NK-92 (cell line): Measurements from ENCODE around the gene KCNK15.
"Not testable (repeated sequence)": the region's sequence is repeated elsewhere in the genome, so short reads cannot be mapped to it uniquely, and the experiment has no call there.

ENCODE experiments used
- DNase-seq: peaks from one replicate; lab custom pipeline; 2025; ENCODE audit not compliant: unreplicated experiment; lab: John Stamatoyannopoulos, UW

Gene KCNK15

GRCh38 chr20:44758247-44759101 lies 12.8 kb downstream of the KCNK15 start:
- no peak for DNase-seq

GRCh38 chr20:44759595-44759994 lies 13.9 kb downstream of the KCNK15 start:
- no peak for DNase-seq

- no peak for DNase-seq
Measured at GRCh38 chr20:44761423-44761822, 15.8 kb downstream of the KCNK15 start.

GRCh38 chr20:44762466-44763140 lies 16.9 kb downstream of the KCNK15 start:
- no peak for DNase-seq

- not testable (repeated sequence) for DNase-seq
Measured at GRCh38 chr20:44763798-44764197, 18.1 kb downstream of the KCNK15 start.

- DNase-seq, result no peak
Measured at GRCh38 chr20:44765091-44765490, 19.4 kb downstream of the KCNK15 start.

- no peak for DNase-seq
Measured at GRCh38 chr20:44765701-44766347, 20.2 kb downstream of the KCNK15 start.

GRCh38 chr20:44768256-44768655 lies 22.6 kb downstream of the KCNK15 start:
- DNase-seq, result no peak

GRCh38 chr20:44768854-44769480 lies 23.3 kb downstream of the KCNK15 start:
- DNase-seq, result no peak

- DNase-seq, result no peak
Measured at GRCh38 chr20:44769481-44769863, 23.8 kb downstream of the KCNK15 start.

GRCh38 chr20:44770484-44771171 lies 25.0 kb downstream of the KCNK15 start:
- DNase-seq, result no peak

- DNase-seq, result no peak
Measured at GRCh38 chr20:44771172-44771535, 25.5 kb downstream of the KCNK15 start.

- DNase-seq, result no peak
Measured at GRCh38 chr20:44772636-44773035, 27.0 kb downstream of the KCNK15 start.

- no peak for DNase-seq
Measured at GRCh38 chr20:44773070-44773829, 27.6 kb downstream of the KCNK15 start.

- DNase-seq, result no peak
Measured at GRCh38 chr20:44776980-44777379, 31.3 kb downstream of the KCNK15 start.

- no peak for DNase-seq
Measured at GRCh38 chr20:44780226-44780625, 34.6 kb downstream of the KCNK15 start.

- DNase-seq, result no peak
Measured at GRCh38 chr20:44781118-44781517, 35.5 kb downstream of the KCNK15 start.

GRCh38 chr20:44781791-44782190 lies 36.1 kb downstream of the KCNK15 start:
- DNase-seq, result no peak

GRCh38 chr20:44784688-44785087 lies 39.0 kb downstream of the KCNK15 start:
- no peak for DNase-seq

- DNase-seq, result no peak
Measured at GRCh38 chr20:44785768-44786167, 40.1 kb downstream of the KCNK15 start.
